ENCODE measurements around the gene ZNF385D.

Gene ZNF385D

GRCh38 chr3:21747966-21748555 lies 2.9 kb downstream of the ZNF385D start:
- DNase-seq = no peak

DNA sequence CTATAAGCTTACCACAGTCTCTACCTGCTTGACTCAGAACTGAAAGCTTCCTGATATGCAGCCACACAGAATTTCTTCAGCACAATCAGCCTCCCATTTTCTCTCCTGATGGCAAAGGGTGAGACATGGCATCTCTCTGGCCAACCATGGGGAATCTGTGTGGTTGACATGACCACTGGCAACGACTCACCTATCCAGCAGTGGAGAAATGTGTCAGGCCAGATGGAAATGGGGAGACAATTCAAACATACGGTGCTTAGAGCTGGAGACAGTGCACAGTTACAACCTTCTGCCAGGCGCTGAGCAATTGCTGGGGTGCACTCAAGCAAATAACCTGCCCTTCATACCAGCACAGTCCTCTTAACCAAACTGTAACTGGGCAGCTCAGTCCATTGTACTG lies 3.6 kb downstream of the ZNF385D start:
- no peak for DNase-seq

- no peak for DNase-seq
These were observed 5.0 kb downstream of the ZNF385D start for GRCh38 chr3:21745966-21746365.

GRCh38 chr3:21744793-21745192 lies 6.2 kb downstream of the ZNF385D start:
- no peak for DNase-seq

DNA sequence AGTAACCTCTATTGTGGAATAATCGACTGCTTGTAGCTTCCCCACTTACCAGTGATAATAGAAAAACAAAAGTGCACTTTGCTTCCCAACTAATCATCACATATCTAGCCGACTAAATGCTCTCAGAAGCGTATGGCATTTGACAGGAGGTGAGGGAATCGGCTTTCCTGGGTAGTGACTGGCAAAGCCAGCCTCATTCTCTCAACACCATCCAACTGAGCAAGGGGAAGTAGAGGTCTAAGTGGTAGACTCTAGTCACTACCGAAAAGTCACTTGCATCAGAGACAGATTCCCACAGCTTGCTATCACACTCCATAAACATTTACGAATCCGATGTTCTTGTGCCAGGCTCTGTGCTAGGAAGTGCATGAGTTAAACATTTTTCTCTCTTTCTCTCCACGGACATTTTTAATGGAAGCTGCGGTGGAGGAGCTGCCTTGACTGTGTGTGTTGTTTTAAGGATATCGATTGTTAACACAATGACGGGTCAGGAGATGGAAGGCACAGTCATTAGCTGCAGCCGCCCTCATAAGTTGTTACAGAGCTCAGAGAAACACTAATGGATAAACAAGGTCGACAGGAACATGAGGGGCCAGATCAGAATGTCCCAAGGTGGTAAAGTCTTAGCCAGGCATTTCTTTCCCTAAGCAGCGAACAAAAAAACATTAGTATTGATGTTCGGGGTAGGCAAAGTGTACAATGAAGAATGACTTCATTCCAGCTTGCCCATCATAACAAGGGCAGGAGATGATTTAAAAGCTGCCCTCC lies 11.9 kb downstream of the ZNF385D start:
- no peak for DNase-seq

DNA sequence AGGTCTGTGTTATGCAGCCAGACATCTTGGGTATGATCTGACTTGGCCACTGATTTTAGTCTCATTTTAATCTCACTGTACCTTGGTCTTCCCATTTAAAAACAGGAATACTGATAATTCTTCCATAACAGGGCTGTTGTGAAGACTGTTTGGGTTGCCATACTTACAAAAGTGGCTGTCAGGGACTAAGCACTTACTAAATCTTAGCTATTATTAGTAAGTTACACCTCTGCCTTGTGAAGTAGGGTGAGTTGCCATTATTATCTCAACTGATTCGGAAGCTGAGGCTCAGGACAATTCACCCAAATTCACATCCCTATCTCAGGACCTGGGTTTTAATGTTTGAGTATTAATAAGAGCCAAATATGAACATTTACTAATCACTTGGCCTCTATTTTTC lies 12.7 kb downstream of the ZNF385D start:
- no peak for DNase-seq

GRCh38 chr3:21734746-21735145 lies 16.3 kb downstream of the ZNF385D start:
- no peak for DNase-seq

DNA sequence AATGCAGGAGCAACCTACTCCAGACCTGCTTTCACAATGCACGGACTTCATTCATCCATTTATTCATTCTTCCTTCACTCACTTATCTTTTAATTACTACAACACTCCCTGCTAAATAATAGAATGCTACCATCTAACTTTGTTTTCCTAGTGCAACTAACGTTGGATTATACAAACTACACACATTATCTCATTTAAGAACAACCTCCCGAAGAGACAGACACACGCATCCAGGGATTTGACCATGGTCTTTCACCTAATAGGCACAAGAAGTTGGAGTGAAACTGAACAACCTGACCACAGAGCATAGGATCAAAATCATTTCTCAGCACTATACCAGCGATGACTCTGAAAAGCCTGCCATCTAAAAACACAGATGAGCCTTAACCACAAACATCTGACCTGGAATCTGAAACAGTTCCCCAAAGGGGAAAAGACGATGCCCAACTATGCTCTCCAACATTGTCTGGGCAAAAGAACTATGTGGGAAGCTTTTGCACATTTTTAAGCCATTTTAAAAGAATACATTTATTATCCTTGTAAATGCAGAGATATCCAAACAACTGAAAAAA lies 21.0 kb downstream of the ZNF385D start:
- no peak for DNase-seq

- DNase-seq = no peak
These were observed 21.7 kb downstream of the ZNF385D start for GRCh38 chr3:21729331-21729730.

GRCh38 chr3:21722768-21723167 lies 28.2 kb downstream of the ZNF385D start:
- no peak for DNase-seq

GRCh38 chr3:21722301-21722700 lies 28.7 kb downstream of the ZNF385D start:
- DNase-seq = no peak

GRCh38 chr3:21718943-21719591 lies 31.9 kb downstream of the ZNF385D start:
- DNase-seq = no peak

DNA sequence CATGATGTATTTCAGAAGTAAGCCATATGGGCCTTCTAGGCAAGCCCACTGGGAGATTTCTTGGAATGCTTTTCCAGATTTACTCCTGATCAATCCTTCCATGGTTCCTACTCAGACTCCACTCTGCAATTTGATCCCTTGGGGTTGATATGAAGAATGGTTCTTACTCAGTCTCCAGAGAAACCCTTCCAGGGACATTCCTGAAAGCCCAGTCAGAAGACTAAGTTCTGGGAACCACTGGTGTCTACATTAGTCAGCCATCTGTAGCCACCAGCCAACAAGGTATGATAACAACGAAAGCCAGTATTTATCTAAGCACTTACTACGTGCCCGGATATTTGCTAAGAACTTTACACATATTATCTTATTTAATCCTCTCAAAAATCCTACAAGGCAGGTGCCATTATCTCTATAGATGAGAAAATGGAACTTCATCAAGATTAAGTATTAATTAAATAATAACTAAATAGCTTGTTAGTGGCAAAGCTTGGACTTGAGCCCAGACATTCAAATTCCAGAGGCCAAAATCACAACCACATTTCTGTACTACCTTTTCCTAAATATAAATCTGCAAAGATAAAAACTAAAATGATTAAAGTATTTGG lies 32.7 kb downstream of the ZNF385D start:
- DNase-seq = no peak

- no peak for DNase-seq
These were observed 35.3 kb downstream of the ZNF385D start for GRCh38 chr3:21715662-21716061.

- no peak for DNase-seq
These were observed 45.2 kb downstream of the ZNF385D start for GRCh38 chr3:21705769-21706168.

DNA sequence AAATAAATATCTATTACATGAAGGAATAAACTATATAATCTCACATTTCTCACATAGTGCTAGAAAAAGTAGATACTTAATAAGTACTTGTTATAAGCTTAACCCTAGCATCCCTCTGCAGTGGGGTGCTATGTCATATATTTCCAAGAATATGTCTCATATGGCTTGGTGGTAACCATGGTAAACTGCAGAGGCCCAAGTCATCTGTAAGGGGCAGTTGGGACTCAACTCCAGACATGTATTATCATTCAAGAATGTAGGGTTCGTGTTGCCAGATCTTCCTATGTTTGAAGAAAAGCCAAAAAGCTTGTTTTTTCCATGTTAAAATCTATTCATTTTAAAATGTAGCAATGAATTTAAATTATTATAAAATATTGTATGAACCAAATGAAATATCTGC lies 46.2 kb downstream of the ZNF385D start:
- DNase-seq = no peak

GRCh38 chr3:21703291-21703690 lies 47.7 kb downstream of the ZNF385D start:
- no peak for DNase-seq

DNA sequence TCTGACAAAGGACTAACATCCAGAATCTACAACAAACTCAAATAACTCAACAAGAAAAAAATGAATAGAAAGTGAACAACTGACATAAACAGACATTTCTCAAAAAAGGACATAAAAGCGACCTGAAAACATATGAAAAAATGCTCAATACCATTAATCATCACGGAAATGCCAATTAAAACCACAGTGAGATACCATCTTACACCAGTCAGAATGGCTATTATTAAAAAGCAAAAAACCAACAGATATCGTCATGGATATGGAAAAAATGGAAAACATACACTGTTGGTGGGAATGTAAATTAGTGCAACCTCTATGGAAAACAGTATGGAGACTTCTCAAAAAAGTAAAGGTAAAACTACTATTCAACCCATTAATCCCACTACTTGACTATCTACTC lies 53.3 kb downstream of the ZNF385D start:
- DNase-seq = no peak

- DNase-seq = no peak
These were observed 56.5 kb downstream of the ZNF385D start for GRCh38 chr3:21694506-21694905.

DNA sequence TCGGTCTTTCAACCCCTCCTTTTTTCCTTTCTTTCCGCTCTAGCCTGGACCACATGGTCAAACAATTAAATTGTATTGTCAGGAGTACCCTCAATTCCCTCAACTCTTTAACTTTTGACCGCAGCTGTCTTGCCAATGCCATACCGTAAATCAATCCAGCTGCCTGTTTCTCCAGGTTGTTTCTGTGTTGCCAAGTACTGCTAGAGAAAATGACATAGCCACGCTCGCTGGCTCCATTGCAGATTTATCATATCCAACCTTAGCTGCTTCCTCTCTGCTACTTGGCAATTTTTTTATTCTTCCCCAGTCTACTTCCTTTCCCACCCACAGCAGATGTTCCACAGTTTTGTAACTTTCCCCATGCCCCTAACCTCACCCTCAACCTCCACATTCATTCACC lies 60.0 kb downstream of the ZNF385D start:
- DNase-seq = no peak

- no peak for DNase-seq
These were observed 68.8 kb downstream of the ZNF385D start for GRCh38 chr3:21682206-21682605.

DNA sequence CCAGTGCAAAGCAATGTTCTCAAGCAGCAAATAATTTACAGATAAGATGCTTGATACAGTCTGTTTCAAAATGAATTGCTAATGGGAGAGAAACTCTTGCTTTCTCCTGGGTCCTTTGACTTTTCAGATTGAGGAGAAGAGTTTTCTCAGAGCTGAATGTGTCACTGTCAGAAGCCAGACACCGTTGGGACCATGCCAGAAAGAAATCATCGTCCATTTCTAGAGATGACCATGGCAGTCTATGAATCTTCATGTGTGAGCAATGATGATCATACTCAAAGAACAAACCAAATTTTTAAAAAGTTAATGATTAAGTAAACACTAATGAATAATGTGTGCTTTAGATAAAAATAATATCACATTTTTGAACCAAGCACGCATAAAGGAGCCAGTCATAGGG lies 77.6 kb downstream of the ZNF385D start:
- no peak for DNase-seq

DNA sequence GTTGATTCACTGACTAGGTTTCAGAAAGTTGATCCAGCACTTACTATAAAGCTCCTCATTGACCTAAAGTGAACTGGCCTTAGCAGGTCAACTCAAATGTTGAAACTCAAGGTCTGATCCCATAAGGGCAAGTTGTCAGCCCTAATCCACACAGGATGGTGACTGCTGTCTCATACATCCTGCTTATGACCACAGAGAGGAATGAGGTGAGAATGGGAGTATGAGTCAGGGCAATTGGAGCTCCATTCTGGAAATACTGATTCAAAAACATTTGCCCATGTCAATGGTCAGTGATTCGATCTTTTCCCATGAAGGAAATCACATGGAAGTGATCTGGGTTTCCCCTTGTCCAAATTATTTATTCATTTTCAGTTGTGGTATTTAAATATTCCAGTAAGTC lies 78.7 kb downstream of the ZNF385D start:
- no peak for DNase-seq

GRCh38 chr3:21670386-21670785 lies 80.6 kb downstream of the ZNF385D start:
- no peak for DNase-seq

All from activated CD4-positive, alpha-beta T cell treated with anti-CD3 and anti-CD28 coated beads, Interleukin-2, amount 50 U/mL, for 1 hour (primary cell).